ENCODE results near the gene SHC3. TPM values are rescaled to one million over a fixed set of nuclear protein-coding genes. Genes with fewer than 3 reads are reported as not detected.

The SHC3 gene
- total RNA-seq, 1 experiment from 2014 or later: 0.27 TPM

GRCh38 chr9:89013660-89014059, 165.0 kb downstream of the SHC3 start:
- POLR2A ChIA-PET: no interaction called here
- Histone ChIP-seq H3K79me2 (ENCODE audit: insufficient read depth, low read length) (no peaks in the 10 kb centered on the region), H3K9me3 (ENCODE audit: control insufficient read depth in 1 of 2, insufficient read depth in 1 of 2, low read depth in 1 of 2, low read length in 2 of 2) (no peaks in the 10 kb centered on the region), H3K4me2 (ENCODE audit: low read length) (no peak overlapping the region), H3K36me3 (ENCODE audit: control insufficient read depth in 1 of 2, insufficient read depth in 2 of 2, low read length in 2 of 2) (no peaks in the 10 kb centered on the region), H3K9ac (ENCODE audit: low read length) (no peak overlapping the region), H3K4me1 (ENCODE audit: control insufficient read depth in 1 of 2, insufficient read depth in 2 of 2, low read length in 2 of 2) (no peaks in the 10 kb centered on the region), H3K27ac (ENCODE audit: low read depth, low read length) (no peak overlapping the region), H3K4me3 (replicated peaks in 1 of 2; ENCODE audit: low read depth in 1 of 2, low read length in 2 of 2) (no peak overlapping the region), H3K27me3 (ENCODE audit: insufficient read depth, low read length) (no peaks in the 10 kb centered on the region), H4K20me1 (ENCODE audit: insufficient read depth) (no peaks in the 10 kb centered on the region), H3K9me2 (ENCODE audit: insufficient read depth) (no peaks in the 10 kb centered on the region), H2AFZ (ENCODE audit: low read depth, low read length, poor library complexity, severe bottlenecking) (no peak overlapping the region)
- ATAC-seq: no peak
- no TSS peak for BruUV-seq (replicated peaks)
- no peak for DNase-seq (ENCODE audit: low read depth, low spot score)
- RAD21 ChIA-PET (ENCODE audit: low non-redundant PET in 1 of 2, low total read pairs in 2 of 2, uncharacterized antibody in 2 of 2, unreplicated experiment in 2 of 2): no interaction called here
- intact Hi-C loops (cut with micrococcal nuclease): no loop called here
- CTCF ChIA-PET: no interaction called here
- TF ChIP-seq ATF3 (IDR thresholded peaks at IDR 0.05) (no peak), SIN3A (IDR thresholded peaks at IDR 0.05; ENCODE audit: low read depth) (no peak), TCF7L2 (IDR thresholded peaks at IDR 0.05; ENCODE audit: borderline replicate concordance, extremely low read depth, insufficient read depth, insufficient read length) (no peak), SP1 (IDR thresholded peaks at IDR 0.05; ENCODE audit: low read depth) (no peak), POLR2AphosphoS5 (IDR thresholded peaks at IDR 0.05; ENCODE audit: low read depth, low read length) (no peak), CEBPB (IDR thresholded peaks at IDR 0.05; ENCODE audit: low read depth) (no peak)

GRCh38 chr9:89012294-89013042, 166.2 kb downstream of the SHC3 start:
- no peaks in the 10 kb centered on the region for H3K9me2 ChIP-seq (ENCODE audit: insufficient read depth)
- BruUV-seq (replicated peaks): no TSS peak
- no peaks in the 10 kb centered on the region for H3K4me1 ChIP-seq (ENCODE audit: control insufficient read depth in 1 of 2, insufficient read depth in 2 of 2, low read length in 2 of 2)
- intact Hi-C loops (cut with micrococcal nuclease): no loop called here
- CTCF ChIA-PET: no interaction called here
- TF ChIP-seq RAD21 (IDR thresholded peaks at IDR 0.05; ENCODE audit: low read depth): 0 out of 2 replicates have a peak, but pooled peaks have one; percentile 11
- no peak for TF ChIP-seq ATF3 (IDR thresholded peaks at IDR 0.05)
- POLR2A ChIA-PET: no interaction called here
- no peaks in the 10 kb centered on the region for H3K79me2 ChIP-seq (ENCODE audit: insufficient read depth, low read length)
- no peaks in the 10 kb centered on the region for H3K36me3 ChIP-seq (ENCODE audit: control insufficient read depth in 1 of 2, insufficient read depth in 2 of 2, low read length in 2 of 2)
- RAD21 ChIA-PET (ENCODE audit: low non-redundant PET in 1 of 2, low total read pairs in 2 of 2, uncharacterized antibody in 2 of 2, unreplicated experiment in 2 of 2): no interaction called here
- H3K27me3 ChIP-seq (ENCODE audit: insufficient read depth, low read length): no peaks in the 10 kb centered on the region
- DNase-seq (ENCODE audit: low read depth, low spot score): no peak
- no peak overlapping the region for H2AFZ ChIP-seq (ENCODE audit: low read depth, low read length, poor library complexity, severe bottlenecking)
- H3K4me3 ChIP-seq (replicated peaks in 1 of 2; ENCODE audit: low read depth in 1 of 2, low read length in 2 of 2): no peak overlapping the region
- no peak overlapping the region for H3K27ac ChIP-seq (ENCODE audit: low read depth, low read length)
- no peak overlapping the region for H3K9ac ChIP-seq (ENCODE audit: low read length)
- ATAC-seq: no peak
- no peak overlapping the region for H3K4me2 ChIP-seq (ENCODE audit: low read length)
- H4K20me1 ChIP-seq (ENCODE audit: insufficient read depth): no peaks in the 10 kb centered on the region
- H3K9me3 ChIP-seq (ENCODE audit: control insufficient read depth in 1 of 2, insufficient read depth in 1 of 2, low read depth in 1 of 2, low read length in 2 of 2): no peaks in the 10 kb centered on the region

All from HCT116 (cell line).